A549 (cell line): ENCODE results near the gene COPS6.

Experiments used
- ATOH8 ChIP-seq: fragments of 250-450 bp; sonication (Bioruptor Pico); IDR thresholded peaks from 2 replicates; pipeline ENCODE4 v1.5.0; 2020; ENCODE audit warnings: low read depth, mild to moderate bottlenecking, moderate library complexity
- CBX8 ChIP-seq: fragments of 200-600 bp; sonication (generic); IDR thresholded peaks from 2 replicates; pipeline ENCODE4 v1.6.1; 2016
- CTCF ChIP-seq: fragments of >200 bp; sonication (Bioruptor Twin); formaldehyde crosslinking; IDR thresholded peaks from 3 replicates; pipeline ENCODE4 v1.5.1; 2016
- EHMT2 ChIP-seq: fragments of 200-600 bp; sonication (generic); IDR thresholded peaks from 2 replicates; pipeline ENCODE4 v1.6.1; 2016; ENCODE audit warnings: antibody characterized with exemption, low read depth, mild to moderate bottlenecking, moderate library complexity
- HOXA7 ChIP-seq: fragments of 250-450 bp; sonication (Bioruptor Pico); IDR thresholded peaks from 2 replicates; pipeline ENCODE4 v1.5.0; 2020; ENCODE audit warnings: mild to moderate bottlenecking, moderate library complexity
- POLR2A ChIP-seq: IDR thresholded peaks from 2 replicates; pipeline ENCODE4 v1.6.1; 2012; ENCODE audit warnings: mild to moderate bottlenecking, low read length
- RCOR1 ChIP-seq: fragments of 150-350 bp; IDR thresholded peaks from 2 replicates; pipeline ENCODE4 v1.6.1; 2014; ENCODE audit warnings: antibody characterized with exemption, low read length, low read depth
- ZNF302 ChIP-seq: fragments of 250-450 bp; sonication (Bioruptor Pico); IDR thresholded peaks from 2 replicates; pipeline ENCODE4 v1.9.0; 2021; ENCODE audit warnings: inconsistent platforms, mild to moderate bottlenecking, moderate library complexity
- TF ChIP-seq, protein P1 (sequence below): fragments of 450-650 bp; IDR thresholded peaks from 2 replicates; pipeline ENCODE4 v1.6.1; 2014; ENCODE audit warnings: antibody characterized with exemption
- TF ChIP-seq, protein P2 (sequence below): fragments of 250-450 bp; sonication (Bioruptor Pico); IDR thresholded peaks from 2 replicates; pipeline ENCODE4 v1.5.0; 2021; ENCODE audit warnings: mild to moderate bottlenecking, moderate library complexity, borderline replicate concordance
- TF ChIP-seq, protein P3 (sequence below): fragments of 200-600 bp; sonication (generic); IDR thresholded peaks from 2 replicates; pipeline ENCODE4 v1.6.1; 2016; ENCODE audit warnings: antibody characterized with exemption, mild to moderate bottlenecking, moderate library complexity

GRCh38 chr7:100079024-100079560 lies 9.7 kb upstream of the COPS6 start:
- TF ChIP-seq ATOH8 (CRISPR knock-in tag) (no peak), ZNF302 (no peak), EHMT2 (no peak), CTCF (no peak), RCOR1 (no peak), HOXA7 (CRISPR knock-in tag) (no peak), CBX8 (no peak), POLR2A (no peak)
- TF ChIP-seq, protein P1, sequence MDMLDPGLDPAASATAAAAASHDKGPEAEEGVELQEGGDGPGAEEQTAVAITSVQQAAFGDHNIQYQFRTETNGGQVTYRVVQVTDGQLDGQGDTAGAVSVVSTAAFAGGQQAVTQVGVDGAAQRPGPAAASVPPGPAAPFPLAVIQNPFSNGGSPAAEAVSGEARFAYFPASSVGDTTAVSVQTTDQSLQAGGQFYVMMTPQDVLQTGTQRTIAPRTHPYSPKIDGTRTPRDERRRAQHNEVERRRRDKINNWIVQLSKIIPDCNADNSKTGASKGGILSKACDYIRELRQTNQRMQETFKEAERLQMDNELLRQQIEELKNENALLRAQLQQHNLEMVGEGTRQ = no peak
- TF ChIP-seq, protein P2, sequence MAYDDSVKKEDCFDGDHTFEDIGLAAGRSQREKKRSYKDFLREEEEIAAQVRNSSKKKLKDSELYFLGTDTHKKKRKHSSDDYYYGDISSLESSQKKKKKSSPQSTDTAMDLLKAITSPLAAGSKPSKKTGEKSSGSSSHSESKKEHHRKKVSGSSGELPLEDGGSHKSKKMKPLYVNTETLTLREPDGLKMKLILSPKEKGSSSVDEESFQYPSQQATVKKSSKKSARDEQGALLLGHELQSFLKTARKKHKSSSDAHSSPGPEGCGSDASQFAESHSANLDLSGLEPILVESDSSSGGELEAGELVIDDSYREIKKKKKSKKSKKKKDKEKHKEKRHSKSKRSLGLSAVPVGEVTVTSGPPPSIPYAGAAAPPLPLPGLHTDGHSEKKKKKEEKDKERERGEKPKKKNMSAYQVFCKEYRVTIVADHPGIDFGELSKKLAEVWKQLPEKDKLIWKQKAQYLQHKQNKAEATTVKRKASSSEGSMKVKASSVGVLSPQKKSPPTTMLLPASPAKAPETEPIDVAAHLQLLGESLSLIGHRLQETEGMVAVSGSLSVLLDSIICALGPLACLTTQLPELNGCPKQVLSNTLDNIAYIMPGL = no peak
- TF ChIP-seq, protein P3, sequence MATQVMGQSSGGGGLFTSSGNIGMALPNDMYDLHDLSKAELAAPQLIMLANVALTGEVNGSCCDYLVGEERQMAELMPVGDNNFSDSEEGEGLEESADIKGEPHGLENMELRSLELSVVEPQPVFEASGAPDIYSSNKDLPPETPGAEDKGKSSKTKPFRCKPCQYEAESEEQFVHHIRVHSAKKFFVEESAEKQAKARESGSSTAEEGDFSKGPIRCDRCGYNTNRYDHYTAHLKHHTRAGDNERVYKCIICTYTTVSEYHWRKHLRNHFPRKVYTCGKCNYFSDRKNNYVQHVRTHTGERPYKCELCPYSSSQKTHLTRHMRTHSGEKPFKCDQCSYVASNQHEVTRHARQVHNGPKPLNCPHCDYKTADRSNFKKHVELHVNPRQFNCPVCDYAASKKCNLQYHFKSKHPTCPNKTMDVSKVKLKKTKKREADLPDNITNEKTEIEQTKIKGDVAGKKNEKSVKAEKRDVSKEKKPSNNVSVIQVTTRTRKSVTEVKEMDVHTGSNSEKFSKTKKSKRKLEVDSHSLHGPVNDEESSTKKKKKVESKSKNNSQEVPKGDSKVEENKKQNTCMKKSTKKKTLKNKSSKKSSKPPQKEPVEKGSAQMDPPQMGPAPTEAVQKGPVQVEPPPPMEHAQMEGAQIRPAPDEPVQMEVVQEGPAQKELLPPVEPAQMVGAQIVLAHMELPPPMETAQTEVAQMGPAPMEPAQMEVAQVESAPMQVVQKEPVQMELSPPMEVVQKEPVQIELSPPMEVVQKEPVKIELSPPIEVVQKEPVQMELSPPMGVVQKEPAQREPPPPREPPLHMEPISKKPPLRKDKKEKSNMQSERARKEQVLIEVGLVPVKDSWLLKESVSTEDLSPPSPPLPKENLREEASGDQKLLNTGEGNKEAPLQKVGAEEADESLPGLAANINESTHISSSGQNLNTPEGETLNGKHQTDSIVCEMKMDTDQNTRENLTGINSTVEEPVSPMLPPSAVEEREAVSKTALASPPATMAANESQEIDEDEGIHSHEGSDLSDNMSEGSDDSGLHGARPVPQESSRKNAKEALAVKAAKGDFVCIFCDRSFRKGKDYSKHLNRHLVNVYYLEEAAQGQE = no peak
